ENCODE results near the gene UHMK1.

Gene UHMK1

GRCh38 chr1:162497104-162497722 is 405 bp upstream of the UHMK1 start:
- H3K27ac ChIP-seq = peak overlapping the region; percentile 98
- TF ChIP-seq CTCF (conservative IDR thresholded peaks at IDR 0.05) (no peak), ZFX (IDR thresholded peaks at IDR 0.05) (no peak)

GRCh38 chr1:162498496-162498810 is 835 bp downstream of the UHMK1 start:
- peak overlapping the region; percentile 98 for H3K27ac ChIP-seq

GRCh38 chr1:162500805-162501204 is 3.2 kb downstream of the UHMK1 start:
- H3K27ac ChIP-seq = no peak overlapping the region
- no peak for TF ChIP-seq ZFX (IDR thresholded peaks at IDR 0.05)
- no peak for TF ChIP-seq CTCF (conservative IDR thresholded peaks at IDR 0.05)

More at GRCh38 chr1:162498496-162498810, 835 bp downstream of the UHMK1 start:
- no peak for TF ChIP-seq ZFX (IDR thresholded peaks at IDR 0.05)
- no peak for TF ChIP-seq CTCF (conservative IDR thresholded peaks at IDR 0.05)

GRCh38 chr1:162502077-162502476 is 4.5 kb downstream of the UHMK1 start:
- no peak overlapping the region for H3K27ac ChIP-seq
- no peak for TF ChIP-seq ZFX (IDR thresholded peaks at IDR 0.05)
- TF ChIP-seq CTCF (conservative IDR thresholded peaks at IDR 0.05) = no peak

- TF ChIP-seq ZFX (IDR thresholded peaks at IDR 0.05) (no peak), CTCF (conservative IDR thresholded peaks at IDR 0.05) (no peak)
- H3K27ac ChIP-seq = no peak overlapping the region
These were observed 5.3 kb downstream of the UHMK1 start for GRCh38 chr1:162502928-162503327.

DNA sequence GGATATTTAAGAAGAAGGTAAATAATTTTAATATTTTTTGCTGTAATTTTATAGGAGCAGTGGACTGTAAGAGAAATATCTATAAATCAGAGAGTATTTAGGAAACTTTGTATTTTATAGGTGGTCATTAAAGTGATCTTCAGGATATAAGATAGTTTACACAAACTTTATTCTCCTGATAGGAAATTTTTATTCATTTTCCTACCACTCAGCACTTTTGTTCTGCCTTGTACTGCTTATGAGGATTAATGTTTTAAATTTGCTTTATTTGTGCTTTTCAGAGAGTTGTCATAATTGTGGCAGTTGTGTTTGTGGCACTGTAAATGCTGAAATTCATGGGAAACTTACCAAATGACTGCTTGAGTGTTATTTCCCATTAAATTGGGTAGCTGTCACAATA is 29.7 kb downstream of the UHMK1 start:
- H3K27ac ChIP-seq = no peak overlapping the region
- TF ChIP-seq CTCF (conservative IDR thresholded peaks at IDR 0.05) (no peak), ZFX (IDR thresholded peaks at IDR 0.05) (no peak)

GRCh38 chr1:162530307-162530987 is 32.8 kb downstream of the UHMK1 start:
- no peak for TF ChIP-seq ZFX (IDR thresholded peaks at IDR 0.05)
- no peak for TF ChIP-seq CTCF (conservative IDR thresholded peaks at IDR 0.05)
- H3K27ac ChIP-seq = no peak overlapping the region

Measured in C4-2B (cell line).